Body of pancreas (tissue), 4 donors: ENCODE data around the gene ITGB2. TPM values are rescaled to one million over a fixed set of nuclear protein-coding genes. Genes with fewer than 3 reads are reported as not detected.
A peak's percentile ranks its signal among the peaks of the same experiment; 100 is the strongest.

Experiments
- ATAC-seq: fragments of 150-250 bp; one replicate; pipeline ENCODE4 v1.9.1; 2016
- DNase-seq, 4 donors: peaks; one replicate each; pipeline ENCODE4 v3.0.0-alpha.2; 2019
- H3K27ac ChIP-seq, 4 donors: fragments of 200-600 bp; sonication (generic); 1 replicate in 3 of 4; 2 replicates in 1 of 4; pipeline versions ENCODE4 v1.5.1 to v1.6.1; 2016 to 2019; ENCODE audit warnings: mild to moderate bottlenecking in 1 of 4, mixed read lengths in 1 of 4, moderate library complexity in 1 of 4
- H3K27me3 ChIP-seq, 2 donors: fragments of 200-600 bp; sonication (generic); one replicate each; pipeline ENCODE4 v1.6.0; 2016; ENCODE audit warnings: mild to moderate bottlenecking in 1 of 2
- H3K36me3 ChIP-seq, 2 donors: fragments of 200-600 bp; sonication (generic); replicated peaks in 1 of 2; 2 replicates each; pipeline ENCODE4 v1.5.1; 2016; ENCODE audit warnings: low read depth in 2 of 2; ENCODE audit not compliant: insufficient read depth in 1 of 2
- H3K4me1 ChIP-seq: fragments of 200-600 bp; sonication (generic); one replicate; pipeline ENCODE4 v1.6.0; 2016
- H3K4me3 ChIP-seq, 2 donors: fragments of 200-600 bp; sonication (generic); 1 replicate in 1 of 2; 2 replicates in 1 of 2; pipeline ENCODE4 v1.5.1; 2016 to 2019
- H3K9me3 ChIP-seq, 3 donors: fragments of 200-600 bp; sonication (generic); 1 replicate in 2 of 3; 2 replicates in 1 of 3; pipeline ENCODE4 v1.5.1; 2016
- CTCF ChIP-seq, 7 experiments: fragments of 450-650 bp in 4 of 7; fragments of 200-600 bp in 3 of 7; sonication (generic) in 3 of 7; IDR thresholded peaks; one replicate each; pipeline ENCODE4 v1.5.1; 2016 to 2019; ENCODE audit warnings: antibody characterized with exemption in 7 of 7
- POLR2A ChIP-seq, 3 donors: fragments of 450-650 bp; IDR thresholded peaks; one replicate each; pipeline ENCODE4 v1.6.1; 2016; ENCODE audit warnings: antibody characterized with exemption in 3 of 3, mild to moderate bottlenecking in 2 of 3
- WGBS, 2 donors: methylation state at CpG; one replicate each; pipeline ENCODE4 v1.1.5; 2017; 5-methylcytosine and 5-hydroxymethylcytosine counted together
- intact Hi-C: fragments of 100-400 bp; cut with DNase I; formaldehyde crosslinking; loops from one replicate; pipeline ENCODE4 v1.15.1; 2023
- total RNA-seq, 2 donors: library from RNA; depleted of rRNA; stranded (reverse); fragments of >200 nt; gene quantifications; one replicate each; pipeline ENCODE4 v1.1.0, GENCODE V29; 2016

ITGB2 gene
- total RNA-seq, 2 donors from 2014 or later, result 17.8 to 23.3 TPM

- Histone ChIP-seq H3K4me1 (no peaks in the 10 kb centered on the region), H3K27ac (no peak overlapping the region), H3K27me3 (no peaks in the 10 kb centered on the region), H3K9me3 (no peaks in the 10 kb centered on the region), H3K36me3 (no peaks in the 10 kb centered on the region), H3K4me3 (no peak overlapping the region)
- WGBS, 2 donors, result 86 to 94% methylated on average over 4 to 12 of the region's 13 CpGs
- intact Hi-C loops, result no loop called here
- ATAC-seq, result no peak
- DNase-seq, result no peak
- TF ChIP-seq CTCF (IDR thresholded peaks at IDR 0.05), result no peak
- no peak for TF ChIP-seq POLR2A (IDR thresholded peaks at IDR 0.05)
Observed at GRCh38 chr21:44837537-44837936, 83.2 kb downstream of the ITGB2 start.

- Histone ChIP-seq H3K27me3 (no peaks in the 10 kb centered on the region), H3K36me3 (no peaks in the 10 kb centered on the region), H3K27ac (no peak overlapping the region), H3K4me1 (no peaks in the 10 kb centered on the region), H3K9me3 (no peaks in the 10 kb centered on the region), H3K4me3 (no peak overlapping the region)
- WGBS, 2 donors, result 64 to 67% methylated on average over 27 to 36 of the region's 37 CpGs
- intact Hi-C loops, result no loop called here
- peak; percentile 33 for ATAC-seq
- TF ChIP-seq POLR2A (IDR thresholded peaks at IDR 0.05) (no peak), CTCF (IDR thresholded peaks at IDR 0.05) (no peak)
- peak in 1 of 4 donors; percentile 35 for DNase-seq
Observed at GRCh38 chr21:44836666-44837471, 83.8 kb downstream of the ITGB2 start.

GRCh38 chr21:44836349-44836665, 84.4 kb downstream of the ITGB2 start:
- no peak for DNase-seq
- Histone ChIP-seq H3K9me3 (no peaks in the 10 kb centered on the region), H3K27ac (no peak overlapping the region), H3K36me3 (no peaks in the 10 kb centered on the region), H3K4me1 (no peaks in the 10 kb centered on the region), H3K4me3 (no peak overlapping the region), H3K27me3 (no peaks in the 10 kb centered on the region)
- TF ChIP-seq POLR2A (IDR thresholded peaks at IDR 0.05), result no peak
- TF ChIP-seq CTCF (IDR thresholded peaks at IDR 0.05), result no peak
- 0 to 20% methylated on average over 1 to 3 of the region's 3 CpGs for WGBS, 2 donors
- ATAC-seq, result no peak
- intact Hi-C loops, result no loop called here

Other genes with a start within 250 kb of the ITGB2 start
- not detected for gene KRTAP12-1, start 238.7 kb downstream of the ITGB2 start, total RNA-seq
- gene KRTAP10-12, start 223.7 kb downstream of the ITGB2 start, total RNA-seq, result not detected
- gene TSPEAR, start 209.3 kb downstream of the ITGB2 start, total RNA-seq, result under 1 TPM in 1 of 2 donors, not detected in 1; 0.52 TPM
- 10 to 100 TPM; 61.7 to 64.3 TPM for gene UBE2G2, start 119.1 kb downstream of the ITGB2 start, total RNA-seq
- 10 to 100 TPM; 20.4 to 33.2 TPM for gene SUMO3, start 102.8 kb downstream of the ITGB2 start, total RNA-seq
- 100 to 1,000 TPM in 1 of 2 donors, 10 to 100 TPM in 1; 71.5 to 106 TPM for gene PTTG1IP, start 47.2 kb downstream of the ITGB2 start, total RNA-seq
- 1 to 10 TPM; 5.6 to 9.3 TPM for gene SLX9, start 19.1 kb upstream of the ITGB2 start, total RNA-seq
- 10 to 100 TPM; 11.4 to 11.5 TPM for gene ADARB1, start 153.7 kb upstream of the ITGB2 start, total RNA-seq